Measurements from ENCODE around the gene SRCAP.
"Not testable (repeated sequence)": the region's sequence is repeated elsewhere in the genome, so short reads cannot be mapped to it uniquely, and the experiment has no call there.

Gene SRCAP

DNA sequence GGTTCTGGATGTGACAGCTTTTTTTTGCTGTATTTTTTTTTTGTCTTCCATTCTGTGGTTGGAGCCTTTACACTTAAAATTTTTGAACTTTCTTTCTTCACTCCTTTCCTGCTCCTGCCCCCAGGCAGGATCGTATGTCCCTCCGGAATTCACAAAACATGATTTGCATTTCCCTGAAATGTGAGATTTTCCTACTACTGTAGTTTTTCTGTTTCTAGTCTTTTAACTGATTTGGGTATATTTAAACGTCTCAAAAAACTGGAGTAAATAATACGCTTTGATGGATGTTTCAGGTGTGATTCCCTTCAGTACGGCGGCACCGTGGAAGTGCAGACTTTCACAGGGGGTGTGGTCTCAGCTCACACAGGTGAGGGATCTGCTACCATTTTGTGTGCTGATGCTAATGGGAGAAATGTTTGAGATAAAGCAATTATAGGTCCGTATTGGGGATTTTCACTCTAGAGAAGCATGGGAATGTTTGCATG is 686 bp downstream of the SRCAP start:
- no peak for DNase-seq

DNA sequence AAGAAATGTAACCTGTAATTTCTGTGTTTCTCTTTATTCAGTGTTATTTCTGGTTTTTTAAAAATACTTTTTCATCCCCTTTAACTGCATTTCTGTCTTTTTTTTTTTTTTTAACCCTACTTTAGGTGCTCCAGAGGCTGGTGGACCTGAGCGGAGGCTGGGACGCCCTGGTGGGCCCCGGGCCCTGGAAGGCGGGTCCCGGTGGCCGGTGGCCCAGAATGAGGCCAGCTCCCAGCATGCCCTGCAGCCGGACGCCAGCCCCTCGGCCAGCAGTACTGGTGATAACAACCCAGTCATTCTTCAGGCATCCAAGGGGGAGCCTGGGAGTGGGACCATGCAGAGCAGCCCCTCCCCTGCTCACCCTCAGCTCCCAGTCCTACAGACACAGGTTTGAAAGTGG is 1.5 kb downstream of the SRCAP start:
- DNase-seq: no peak

DNA sequence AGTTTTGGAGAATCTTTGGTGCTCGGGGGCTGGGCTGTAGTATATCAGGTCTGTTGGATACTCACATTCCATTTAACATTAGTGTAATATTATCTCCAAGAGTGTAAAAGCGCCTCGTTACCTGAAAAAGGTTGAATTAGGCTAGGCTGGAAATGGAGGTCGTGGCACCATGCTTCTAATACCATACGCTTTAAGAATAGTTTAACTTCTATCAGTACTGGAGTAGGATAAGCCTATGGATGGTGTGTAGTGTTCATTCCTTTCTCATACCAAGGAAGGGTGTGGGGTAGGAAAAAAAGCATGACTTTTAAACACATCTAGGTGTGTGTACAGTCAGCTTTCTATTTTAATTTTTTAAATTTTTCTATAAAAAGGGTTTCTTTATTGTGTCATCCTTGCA is 2.0 kb downstream of the SRCAP start:
- DNase-seq: no peak

DNA sequence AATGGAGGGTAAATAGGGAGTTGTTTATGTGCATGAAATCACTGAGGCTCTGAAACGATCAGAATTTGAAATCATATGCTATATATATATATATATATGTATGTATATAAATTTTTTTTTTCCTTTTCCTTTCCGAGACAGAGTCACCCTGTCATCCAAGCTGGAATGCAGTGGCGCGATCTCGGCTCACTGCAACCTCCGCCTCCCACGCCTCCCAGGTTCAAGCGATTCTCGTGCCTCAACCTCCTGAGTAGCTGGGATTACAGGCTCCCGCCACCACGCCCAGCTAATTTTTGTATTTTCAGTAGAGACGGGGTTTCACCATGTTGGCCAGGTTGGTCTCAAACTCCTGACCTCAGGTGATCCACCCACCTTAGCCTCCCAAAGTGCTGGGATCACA is 4.1 kb downstream of the SRCAP start:
- not testable (repeated sequence) for DNase-seq

DNA sequence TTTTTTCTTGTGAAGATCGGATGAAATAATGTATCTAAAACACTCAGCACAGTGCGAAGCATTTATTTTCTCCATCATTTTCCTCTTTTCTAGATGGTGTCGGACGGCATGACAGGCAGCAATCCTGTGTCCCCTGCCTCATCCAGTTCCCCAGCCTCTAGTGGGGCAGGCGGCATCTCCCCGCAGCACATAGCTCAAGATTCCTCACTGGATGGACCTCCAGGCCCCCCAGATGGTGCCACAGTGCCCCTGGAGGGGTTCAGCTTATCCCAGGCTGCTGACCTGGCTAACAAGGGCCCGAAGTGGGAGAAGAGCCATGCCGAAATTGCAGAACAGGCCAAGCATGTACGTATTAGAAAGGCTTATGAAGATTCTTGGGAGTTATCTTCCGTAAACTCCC is 5.0 kb downstream of the SRCAP start:
- DNase-seq: no peak

DNA sequence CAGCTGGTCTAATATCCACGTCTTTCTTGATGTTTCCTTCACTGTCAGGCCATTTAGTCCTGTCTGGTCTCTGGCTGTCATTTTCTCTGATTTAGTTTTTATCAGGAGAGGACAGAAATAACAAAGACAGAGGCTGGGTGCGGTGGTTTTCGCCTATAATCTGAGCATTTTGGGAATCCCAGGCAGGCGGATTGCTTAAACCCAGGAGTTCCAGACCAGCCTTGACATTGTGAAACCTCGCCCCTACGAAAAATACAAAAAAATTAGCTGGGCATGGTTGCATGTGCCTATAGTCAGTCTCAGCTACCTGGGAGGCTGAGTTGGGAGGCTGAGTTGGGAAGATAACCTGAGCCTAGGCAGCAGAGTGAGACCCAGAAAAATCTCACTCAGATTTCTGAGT is 7.1 kb downstream of the SRCAP start:
- DNase-seq: no peak

DNA sequence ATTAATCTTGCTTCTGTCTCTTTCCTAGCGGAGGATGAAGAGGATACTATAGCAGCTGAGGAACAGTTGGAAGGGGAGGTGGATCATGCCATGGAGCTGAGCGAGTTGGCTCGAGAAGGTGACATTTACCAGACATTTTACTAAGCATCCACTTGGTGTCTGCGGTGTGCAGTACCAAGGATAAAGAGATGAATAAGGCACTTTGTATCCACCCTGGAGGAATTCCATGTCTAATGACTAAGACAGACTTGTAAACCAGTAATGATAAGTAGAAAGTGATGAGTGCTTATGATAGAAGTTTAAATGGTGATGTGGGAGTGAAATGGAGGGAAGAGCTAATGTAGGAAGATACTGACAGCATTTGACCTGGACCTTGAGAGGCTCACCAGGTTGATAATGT is 12.0 kb downstream of the SRCAP start:
- DNase-seq: no peak

DNA sequence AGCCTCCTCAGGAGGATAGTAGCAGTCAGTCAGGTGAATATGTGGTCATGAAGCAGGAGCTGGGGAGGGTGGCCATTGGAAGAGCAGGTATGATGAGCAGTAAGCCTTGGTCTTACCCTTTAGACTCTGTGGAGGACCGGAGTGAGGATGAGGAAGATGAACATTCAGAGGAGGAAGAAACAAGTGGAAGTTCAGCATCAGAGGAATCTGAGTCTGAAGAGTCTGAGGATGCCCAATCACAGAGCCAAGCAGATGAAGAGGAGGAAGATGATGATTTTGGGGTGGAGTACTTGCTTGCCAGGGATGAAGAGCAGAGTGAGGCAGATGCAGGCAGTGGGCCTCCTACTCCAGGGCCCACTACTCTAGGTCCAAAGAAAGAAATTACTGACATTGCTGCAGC is 12.7 kb downstream of the SRCAP start:
- DNase-seq: no peak

DNA sequence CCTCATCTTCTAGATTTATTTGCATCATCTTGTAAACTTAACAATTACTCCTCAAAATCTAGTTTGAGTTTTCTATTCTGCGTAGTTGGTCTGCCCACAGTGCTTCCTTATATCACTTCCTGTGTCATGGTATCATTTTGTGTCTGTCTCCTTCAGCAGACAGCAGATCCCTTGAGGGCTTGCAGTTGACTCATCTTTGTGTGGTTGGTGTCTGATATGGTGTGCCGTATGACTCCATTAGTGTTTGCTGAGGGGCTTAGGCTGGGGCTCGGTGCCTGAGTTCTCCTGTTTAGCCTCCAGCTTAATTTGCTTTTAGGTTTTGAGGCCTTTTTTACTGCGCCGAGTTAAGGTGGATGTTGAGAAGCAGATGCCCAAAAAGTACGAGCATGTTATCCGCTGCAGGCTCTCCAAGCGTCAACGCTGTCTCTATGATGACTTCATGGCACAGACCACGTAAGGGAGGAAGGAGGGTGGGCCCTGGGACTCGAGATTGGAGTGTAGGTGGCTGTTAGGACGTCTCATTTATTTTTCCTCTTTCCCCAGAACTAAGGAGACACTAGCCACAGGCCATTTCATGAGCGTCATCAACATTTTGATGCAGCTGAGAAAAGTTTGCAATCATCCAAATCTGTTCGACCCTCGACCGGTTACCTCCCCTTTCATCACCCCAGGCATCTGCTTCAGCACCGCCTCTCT is 16.9 kb downstream of the SRCAP start:
- DNase-seq: no peak

DNA sequence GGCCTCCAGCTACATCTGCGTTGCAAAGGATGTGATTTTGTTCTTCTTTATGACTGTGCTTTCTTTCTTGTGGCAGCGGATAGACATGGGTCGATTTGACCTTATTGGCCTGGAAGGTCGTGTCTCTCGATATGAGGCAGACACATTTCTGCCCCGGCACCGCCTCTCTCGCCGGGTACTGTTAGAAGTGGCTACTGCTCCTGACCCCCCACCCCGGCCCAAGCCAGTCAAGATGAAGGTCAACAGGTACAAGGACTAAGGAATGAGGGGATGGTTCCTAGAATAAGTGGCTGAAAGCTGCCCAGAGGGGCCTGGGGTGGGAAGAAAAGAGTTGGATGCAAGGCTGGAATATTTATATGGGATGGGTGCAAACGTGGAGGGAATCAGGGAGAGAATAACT is 21.1 kb downstream of the SRCAP start:
- DNase-seq: no peak

DNA sequence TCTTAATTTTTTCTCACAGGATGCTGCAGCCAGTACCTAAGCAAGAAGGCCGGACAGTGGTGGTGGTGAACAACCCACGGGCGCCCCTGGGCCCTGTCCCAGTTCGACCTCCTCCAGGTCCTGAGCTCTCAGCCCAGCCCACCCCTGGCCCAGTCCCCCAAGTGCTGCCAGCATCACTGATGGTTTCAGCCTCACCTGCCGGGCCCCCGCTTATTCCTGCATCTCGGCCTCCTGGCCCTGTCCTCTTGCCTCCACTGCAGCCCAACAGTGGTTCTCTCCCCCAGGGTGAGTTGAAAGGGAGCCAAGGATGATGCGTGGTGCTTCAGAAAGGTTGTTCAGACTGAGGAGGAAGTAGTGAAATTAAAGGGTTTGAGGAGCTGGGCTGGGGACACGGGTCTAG is 21.7 kb downstream of the SRCAP start:
- no peak for DNase-seq

DNA sequence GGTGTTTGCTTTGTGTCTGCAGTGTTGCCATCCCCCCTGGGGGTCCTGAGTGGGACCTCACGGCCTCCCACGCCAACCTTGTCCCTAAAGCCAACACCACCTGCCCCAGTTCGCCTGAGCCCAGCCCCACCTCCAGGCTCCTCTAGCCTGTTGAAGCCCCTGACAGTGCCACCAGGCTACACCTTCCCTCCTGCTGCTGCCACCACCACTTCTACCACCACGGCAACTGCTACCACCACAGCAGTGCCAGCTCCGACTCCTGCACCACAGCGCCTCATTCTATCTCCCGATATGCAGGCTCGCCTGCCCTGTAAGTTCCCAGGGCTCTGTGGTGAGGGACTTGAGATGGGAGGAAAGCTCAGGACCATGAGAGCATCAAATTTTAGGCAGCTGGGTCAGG is 22.2 kb downstream of the SRCAP start:
- DNase-seq: no peak

DNA sequence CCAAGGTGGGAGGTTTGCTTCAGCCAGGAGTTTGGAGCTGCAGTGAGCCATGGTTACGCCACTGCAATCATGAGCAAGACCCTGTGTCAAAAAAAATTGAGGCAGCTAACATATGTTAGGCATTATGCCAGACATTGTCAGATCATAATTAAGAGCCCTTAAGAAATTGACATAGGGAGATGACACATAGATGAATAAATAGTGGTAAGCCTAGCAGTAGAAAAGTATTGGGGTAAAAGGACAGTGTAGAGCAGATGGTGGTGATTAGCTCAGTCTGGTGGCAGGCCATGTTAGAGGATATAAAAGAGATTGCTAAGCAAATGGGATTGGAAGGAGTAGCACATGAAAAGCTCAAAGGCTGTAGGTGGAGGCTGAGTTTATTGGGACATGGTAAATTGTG is 22.6 kb downstream of the SRCAP start:
- no peak for DNase-seq

DNA sequence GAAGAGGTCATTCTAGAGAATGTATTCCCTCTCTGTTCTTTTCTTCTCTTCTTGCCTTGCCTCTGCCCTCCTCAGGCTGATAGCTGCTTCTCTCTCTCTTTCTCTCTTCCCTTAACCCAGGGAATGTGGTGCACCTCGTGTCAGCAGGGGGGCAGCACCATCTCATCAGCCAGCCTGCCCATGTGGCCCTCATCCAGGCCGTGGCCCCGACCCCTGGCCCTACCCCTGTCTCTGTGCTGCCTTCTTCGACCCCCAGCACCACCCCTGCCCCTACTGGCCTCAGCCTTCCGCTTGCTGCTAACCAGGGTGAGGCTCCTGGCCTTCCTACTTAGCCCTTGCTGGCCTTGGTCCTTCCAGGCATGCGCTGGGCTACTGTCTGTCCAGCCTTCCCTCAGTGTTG is 23.5 kb downstream of the SRCAP start:
- no peak for DNase-seq

DNA sequence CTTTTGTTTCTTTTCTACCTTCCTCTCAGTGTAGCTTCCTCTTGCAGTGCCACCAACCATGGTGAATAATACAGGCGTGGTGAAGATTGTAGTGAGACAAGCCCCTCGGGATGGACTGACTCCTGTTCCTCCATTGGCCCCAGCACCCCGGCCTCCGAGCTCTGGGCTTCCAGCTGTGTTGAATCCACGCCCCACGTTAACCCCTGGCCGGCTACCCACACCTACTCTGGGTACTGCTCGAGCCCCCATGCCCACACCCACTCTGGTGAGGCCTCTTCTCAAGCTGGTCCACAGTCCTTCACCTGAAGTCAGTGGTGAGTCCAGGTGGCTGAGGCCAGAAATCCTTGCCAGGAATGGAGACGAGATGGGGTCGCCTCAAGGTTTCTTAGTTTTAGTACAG is 23.9 kb downstream of the SRCAP start:
- DNase-seq: no peak

DNA sequence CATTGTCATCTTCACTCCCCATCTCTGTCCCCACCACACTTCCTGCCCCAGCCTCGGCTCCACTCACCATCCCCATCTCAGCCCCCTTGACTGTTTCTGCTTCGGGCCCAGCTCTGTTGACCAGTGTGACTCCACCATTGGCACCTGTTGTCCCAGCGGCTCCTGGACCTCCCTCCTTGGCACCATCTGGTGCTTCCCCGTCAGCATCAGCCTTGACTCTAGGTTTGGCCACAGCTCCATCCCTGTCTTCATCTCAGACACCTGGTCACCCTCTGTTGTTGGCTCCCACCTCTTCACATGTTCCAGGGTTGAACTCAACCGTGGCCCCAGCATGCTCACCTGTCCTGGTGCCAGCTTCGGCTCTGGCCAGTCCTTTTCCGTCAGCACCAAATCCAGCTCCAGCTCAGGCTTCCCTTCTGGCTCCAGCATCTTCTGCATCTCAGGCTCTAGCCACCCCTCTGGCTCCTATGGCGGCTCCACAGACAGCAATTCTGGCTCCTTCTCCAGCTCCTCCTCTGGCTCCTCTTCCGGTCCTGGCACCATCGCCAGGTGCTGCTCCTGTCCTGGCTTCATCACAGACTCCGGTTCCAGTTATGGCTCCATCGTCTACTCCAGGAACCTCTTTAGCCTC is 24.9 kb downstream of the SRCAP start:
- no peak for DNase-seq

DNA sequence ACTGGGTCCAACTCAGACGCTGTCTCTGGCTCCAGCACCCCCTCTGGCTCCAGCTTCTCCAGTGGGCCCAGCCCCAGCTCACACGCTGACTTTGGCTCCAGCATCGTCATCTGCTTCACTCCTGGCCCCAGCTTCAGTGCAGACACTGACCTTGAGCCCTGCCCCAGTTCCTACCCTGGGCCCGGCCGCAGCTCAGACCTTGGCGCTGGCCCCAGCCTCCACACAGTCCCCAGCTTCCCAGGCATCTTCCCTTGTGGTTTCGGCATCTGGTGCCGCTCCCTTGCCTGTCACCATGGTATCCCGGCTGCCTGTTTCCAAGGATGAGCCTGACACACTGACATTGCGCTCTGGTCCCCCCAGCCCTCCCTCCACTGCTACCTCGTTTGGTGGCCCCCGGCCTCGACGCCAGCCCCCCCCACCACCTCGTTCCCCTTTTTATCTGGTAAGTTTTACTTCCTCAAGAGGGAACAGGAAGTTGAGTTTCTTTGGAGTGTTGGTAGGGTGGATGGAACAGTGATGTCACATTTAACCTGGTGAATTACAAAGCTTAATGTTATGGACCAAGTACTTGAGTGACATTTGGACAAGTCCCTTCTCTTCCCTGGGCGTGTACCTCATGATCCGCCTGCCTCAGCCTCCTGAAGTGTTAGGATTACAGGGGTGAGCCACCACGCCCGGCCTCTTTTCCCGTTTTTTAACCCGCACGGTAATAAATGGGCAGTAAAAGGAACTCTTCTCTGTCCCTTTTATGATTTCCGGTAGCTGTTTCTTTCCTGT is 25.9 kb downstream of the SRCAP start:
- no peak for DNase-seq

DNA sequence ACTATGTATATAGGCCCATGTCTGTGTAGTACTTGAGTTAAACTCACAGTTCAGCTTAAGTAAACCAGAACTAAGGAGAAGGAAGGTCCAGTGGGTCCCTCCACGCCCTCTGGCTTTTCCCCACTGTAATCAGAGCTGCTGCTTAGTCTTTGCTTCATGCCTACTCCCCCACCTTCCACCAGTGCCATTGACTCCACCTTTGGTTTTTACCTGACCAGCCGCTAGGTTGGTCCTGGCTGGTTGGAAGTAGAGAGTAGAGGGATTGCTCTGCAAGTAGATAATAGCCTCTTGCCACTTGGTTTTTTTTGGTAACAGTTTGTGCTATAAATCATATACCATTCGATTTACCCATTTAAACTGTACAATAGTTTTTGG is 26.4 kb downstream of the SRCAP start:
- no peak for DNase-seq

DNA sequence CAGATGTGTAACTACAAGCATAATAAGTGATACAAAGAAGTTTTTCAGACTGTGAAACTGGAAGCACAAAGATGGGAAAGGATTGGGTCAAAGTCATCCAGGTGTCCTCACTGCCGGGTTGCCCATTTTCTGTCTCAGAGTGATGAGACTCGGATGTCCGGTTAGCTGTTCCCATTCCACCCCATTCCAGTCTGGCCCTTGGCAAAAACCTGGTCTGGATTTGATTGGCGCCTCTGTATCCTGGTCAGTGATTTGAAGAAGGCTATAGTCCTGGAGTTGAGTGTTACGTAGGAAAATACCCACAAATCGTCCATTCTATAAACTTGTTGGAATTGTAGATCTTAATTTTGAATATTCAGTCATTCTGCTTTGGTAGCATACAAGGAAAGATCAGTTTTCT is 29.4 kb downstream of the SRCAP start:
- no peak for DNase-seq

DNA sequence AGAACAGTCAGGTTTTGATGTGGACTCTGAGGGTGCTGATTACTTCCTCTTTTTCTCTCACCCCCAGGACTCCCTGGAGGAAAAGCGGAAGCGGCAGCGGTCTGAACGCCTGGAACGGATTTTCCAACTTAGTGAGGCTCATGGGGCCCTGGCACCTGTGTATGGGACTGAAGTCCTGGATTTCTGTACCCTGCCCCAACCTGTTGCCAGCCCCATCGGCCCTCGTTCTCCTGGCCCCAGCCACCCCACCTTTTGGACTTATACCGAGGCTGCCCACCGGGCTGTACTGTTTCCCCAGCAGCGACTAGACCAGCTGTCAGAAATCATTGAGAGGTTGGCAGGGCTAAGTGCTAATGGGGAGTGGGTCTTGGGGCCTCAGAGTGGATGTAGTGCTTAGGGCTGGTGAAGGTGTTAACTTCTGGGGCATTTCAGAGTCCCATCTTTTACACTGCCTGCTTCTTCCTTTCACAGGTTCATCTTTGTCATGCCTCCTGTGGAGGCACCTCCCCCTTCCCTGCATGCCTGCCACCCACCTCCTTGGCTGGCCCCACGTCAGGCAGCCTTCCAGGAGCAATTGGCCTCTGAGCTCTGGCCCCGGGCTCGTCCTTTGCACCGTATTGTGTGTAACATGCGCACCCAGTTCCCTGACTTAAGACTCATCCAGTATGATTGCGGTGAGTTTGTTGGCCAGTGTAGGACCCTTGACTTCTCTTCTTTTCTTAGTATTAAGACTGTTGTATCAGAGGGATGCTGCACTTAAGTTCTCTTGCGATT is 30.1 kb downstream of the SRCAP start:
- no peak for DNase-seq

DNA sequence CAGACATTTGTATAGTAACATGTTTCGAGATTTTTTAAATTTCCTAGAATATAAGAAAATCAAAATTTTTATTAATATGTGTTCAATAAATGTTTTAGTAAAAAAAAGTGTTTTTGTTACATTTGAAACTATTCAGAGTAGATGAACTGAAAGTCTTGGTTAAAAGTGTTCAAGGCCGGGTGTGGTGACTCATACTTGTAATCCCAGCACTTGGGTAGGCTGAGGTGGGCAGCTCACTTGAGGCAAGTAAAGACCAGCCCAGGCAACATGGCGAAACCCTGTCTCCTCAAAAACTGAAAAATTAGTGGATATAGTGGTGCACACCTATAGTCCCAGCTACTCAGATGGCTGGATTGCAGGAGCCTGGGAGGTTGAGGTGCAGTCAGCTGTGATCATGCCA is 32.4 kb downstream of the SRCAP start:
- DNase-seq: no peak

DNA sequence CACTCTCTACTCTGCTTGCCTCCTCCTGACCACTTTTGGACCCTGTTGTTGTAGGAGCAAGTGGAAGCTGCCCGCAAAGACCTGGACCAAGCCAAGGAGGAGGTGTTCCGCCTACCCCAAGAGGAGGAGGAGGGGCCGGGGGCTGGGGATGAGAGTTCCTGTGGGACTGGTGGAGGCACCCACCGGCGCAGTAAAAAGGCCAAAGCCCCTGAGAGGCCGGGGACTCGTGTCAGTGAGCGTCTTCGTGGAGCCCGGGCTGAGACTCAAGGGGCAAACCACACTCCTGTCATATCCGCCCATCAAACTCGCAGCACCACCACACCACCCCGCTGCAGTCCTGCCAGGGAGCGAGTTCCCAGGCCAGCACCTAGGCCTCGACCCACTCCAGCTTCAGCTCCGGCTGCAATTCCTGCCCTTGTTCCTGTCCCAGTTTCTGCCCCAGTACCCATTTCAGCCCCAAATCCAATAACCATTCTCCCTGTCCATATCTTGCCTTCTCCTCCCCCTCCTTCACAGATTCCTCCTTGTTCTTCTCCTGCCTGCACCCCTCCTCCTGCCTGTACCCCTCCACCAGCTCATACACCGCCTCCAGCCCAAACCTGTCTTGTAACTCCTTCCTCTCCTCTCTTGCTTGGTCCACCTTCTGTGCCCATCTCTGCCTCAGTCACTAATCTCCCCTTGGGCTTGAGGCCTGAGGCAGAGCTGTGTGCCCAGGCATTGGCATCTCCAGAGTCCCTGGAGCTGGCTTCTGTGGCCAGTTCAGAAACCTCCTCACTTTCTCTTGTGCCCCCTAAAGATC is 38.2 kb downstream of the SRCAP start:
- DNase-seq: no peak

Data from NCI-H1417 (cell line).